ENCODE results near the gene SLIT3. TPM values are rescaled to one million over a fixed set of nuclear protein-coding genes. Genes with fewer than 3 reads are reported as not detected.
A peak's percentile ranks its signal among the peaks of the same experiment; 100 is the strongest.

The SLIT3 gene
- total RNA-seq, 2 donors from 2014 or later = 6.6 to 6.7 TPM

DNA sequence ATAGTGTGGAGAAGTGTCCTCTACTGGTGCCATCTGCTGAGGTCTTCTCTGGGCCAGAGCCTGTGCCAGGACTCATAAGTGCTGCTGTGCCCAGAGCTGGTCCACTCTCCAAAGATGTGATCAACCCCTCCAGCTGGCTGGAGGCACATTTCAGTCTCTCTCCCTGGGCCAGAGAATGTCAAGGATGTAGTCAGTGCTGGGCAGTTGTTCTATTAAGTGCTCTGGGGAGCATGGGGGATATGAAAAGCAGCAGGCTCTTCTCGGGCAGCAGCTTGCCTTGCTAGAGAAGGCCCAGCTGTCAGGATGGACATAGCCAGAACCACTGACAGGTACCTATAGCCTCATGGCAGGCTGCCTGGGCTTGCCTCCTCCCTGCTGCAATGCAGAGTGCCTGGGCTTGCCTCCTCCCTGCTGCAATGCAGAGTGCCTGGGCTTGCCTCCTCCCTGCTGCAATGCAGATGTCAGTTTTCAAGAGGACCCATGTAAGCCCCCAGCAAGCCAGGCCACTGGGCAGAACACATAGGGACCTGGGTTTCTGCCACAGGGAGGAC, 564.6 kb downstream of the SLIT3 start:
- Histone ChIP-seq H3K9me3 (no peaks in the 10 kb centered on the region), H3K36me3 (replicated peaks in 1 of 2; ENCODE audit: insufficient read depth in 1 of 2, low read depth in 2 of 2) (no peaks in the 10 kb centered on the region), H3K4me1 (no peaks in the 10 kb centered on the region), H3K4me3 (no peak overlapping the region), H3K27me3 (no peaks in the 10 kb centered on the region), H3K27ac (no peak overlapping the region)
- TF ChIP-seq, protein P1, sequence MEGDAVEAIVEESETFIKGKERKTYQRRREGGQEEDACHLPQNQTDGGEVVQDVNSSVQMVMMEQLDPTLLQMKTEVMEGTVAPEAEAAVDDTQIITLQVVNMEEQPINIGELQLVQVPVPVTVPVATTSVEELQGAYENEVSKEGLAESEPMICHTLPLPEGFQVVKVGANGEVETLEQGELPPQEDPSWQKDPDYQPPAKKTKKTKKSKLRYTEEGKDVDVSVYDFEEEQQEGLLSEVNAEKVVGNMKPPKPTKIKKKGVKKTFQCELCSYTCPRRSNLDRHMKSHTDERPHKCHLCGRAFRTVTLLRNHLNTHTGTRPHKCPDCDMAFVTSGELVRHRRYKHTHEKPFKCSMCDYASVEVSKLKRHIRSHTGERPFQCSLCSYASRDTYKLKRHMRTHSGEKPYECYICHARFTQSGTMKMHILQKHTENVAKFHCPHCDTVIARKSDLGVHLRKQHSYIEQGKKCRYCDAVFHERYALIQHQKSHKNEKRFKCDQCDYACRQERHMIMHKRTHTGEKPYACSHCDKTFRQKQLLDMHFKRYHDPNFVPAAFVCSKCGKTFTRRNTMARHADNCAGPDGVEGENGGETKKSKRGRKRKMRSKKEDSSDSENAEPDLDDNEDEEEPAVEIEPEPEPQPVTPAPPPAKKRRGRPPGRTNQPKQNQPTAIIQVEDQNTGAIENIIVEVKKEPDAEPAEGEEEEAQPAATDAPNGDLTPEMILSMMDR (IDR thresholded peaks at IDR 0.05) = no peak
- TF ChIP-seq POLR2A (IDR thresholded peaks at IDR 0.05) = no peak
- DNase-seq = no peak
- no peak for ATAC-seq
- 63% methylated on average over 1 of the region's 1 CpG; no CpG with 5 or more reads in 1 of the 2 donors for WGBS, 2 donors
- intact Hi-C loops (cut with DNase I) = no loop called here

DNA sequence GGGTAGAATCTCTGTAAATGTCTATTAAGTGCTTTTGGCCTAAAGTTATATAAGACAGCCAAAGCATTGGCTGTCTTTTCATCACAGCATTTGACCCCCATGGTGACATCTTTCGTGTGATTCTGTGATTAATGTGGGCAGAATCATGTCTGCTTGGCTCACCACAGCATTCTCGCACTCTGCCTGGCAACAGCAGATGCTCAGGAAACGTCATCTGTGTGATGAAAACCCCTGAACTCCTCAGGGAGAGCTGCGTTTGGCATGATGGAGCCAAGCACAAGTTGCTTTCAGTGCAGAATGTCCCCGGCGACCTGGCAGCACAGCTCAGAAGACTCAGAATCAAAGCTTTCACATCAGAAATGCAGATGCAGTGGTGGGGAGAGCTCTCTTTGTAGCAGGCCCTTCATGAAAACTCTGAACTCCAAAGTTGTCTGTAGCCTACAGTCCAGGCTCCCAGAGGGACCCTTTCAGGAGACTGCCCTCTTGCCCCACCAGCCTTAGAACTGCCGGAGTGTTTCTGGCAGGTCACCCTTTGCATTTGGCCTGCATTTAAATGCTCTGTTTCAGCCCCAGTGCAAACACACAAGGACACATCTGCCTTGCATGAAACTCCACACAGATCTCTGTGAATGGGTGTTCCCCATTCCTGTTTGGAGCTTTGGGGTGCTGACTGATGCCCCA, 566.2 kb downstream of the SLIT3 start:
- no peak for TF ChIP-seq POLR2A (IDR thresholded peaks at IDR 0.05)
- TF ChIP-seq, protein P1 (IDR thresholded peaks at IDR 0.05) = no peak
- ATAC-seq (no peak), DNase-seq (peak in 3 of 4 donors; percentile 20 to 24 (median 22))
- H3K4me1 ChIP-seq = no peaks in the 10 kb centered on the region
- WGBS, 2 donors = 53 to 59% methylated on average over 6 to 7 of the region's 7 CpGs
- no peaks in the 10 kb centered on the region for H3K27me3 ChIP-seq
- no peak overlapping the region for H3K27ac ChIP-seq
- H3K9me3 ChIP-seq = no peaks in the 10 kb centered on the region
- H3K36me3 ChIP-seq (replicated peaks in 1 of 2; ENCODE audit: insufficient read depth in 1 of 2, low read depth in 2 of 2) = no peaks in the 10 kb centered on the region
- intact Hi-C loops (cut with DNase I) = no loop called here
- H3K4me3 ChIP-seq = no peak overlapping the region

DNA sequence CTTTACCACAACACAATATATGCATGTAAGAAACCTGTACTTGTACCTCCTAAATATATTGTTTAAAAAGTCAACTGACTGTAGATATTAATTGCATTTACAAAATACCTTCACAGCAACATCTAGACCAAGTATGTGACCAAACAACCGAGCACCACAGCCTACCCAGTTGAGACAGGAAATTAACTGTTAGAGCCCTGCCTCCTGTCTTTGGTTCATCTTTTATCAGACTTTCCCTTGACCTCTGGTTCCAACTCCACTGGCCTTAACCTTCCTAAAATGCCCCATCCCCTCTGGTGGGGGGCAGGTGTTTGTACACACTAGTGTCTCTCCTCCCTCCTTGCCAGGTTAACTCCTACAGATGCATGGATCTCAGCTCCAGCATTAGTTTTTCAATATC, 566.8 kb downstream of the SLIT3 start:
- no peaks in the 10 kb centered on the region for H3K4me1 ChIP-seq
- no peaks in the 10 kb centered on the region for H3K9me3 ChIP-seq
- WGBS, 2 donors = 28 to 53% methylated on average over 1 of the region's 1 CpG
- no peak for DNase-seq
- ATAC-seq = no peak
- no peak for TF ChIP-seq POLR2A (IDR thresholded peaks at IDR 0.05)
- TF ChIP-seq, protein P1 (IDR thresholded peaks at IDR 0.05) = no peak
- H3K27me3 ChIP-seq = no peaks in the 10 kb centered on the region
- H3K4me3 ChIP-seq = no peak overlapping the region
- intact Hi-C loops (cut with DNase I) = no loop called here
- no peak overlapping the region for H3K27ac ChIP-seq
- no peaks in the 10 kb centered on the region for H3K36me3 ChIP-seq (replicated peaks in 1 of 2; ENCODE audit: insufficient read depth in 1 of 2, low read depth in 2 of 2)

DNA sequence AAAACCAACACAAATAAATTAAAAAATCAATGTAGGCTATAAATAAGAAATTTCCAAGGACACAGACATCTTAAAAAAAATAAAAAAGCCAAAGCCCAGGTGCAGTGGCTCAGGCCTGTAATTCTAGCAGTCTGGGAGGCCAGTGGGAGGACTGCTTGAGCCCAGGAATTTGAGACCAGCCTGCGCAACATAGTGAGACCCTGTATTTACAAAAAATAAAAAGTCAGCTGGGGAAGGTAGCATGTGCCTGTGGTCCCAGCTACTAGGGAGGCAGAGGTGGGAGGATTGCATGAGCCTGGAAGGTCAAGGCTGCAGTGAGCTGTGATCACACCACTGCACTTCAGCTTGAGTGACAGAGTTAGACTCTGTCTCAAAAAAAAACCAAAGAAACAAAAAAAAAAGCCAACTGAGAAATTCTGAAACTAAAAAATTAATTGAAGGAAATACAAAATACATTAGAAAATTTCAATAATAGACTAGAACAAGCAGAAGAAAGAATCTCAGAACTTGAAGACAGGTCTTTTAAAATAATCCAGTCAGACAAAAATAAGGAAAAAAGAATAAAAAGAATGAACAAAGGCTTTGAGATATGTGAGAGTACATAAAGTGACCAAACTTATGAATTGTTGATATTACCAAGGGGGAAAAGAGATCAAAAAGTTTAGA, 572.3 kb downstream of the SLIT3 start:
- WGBS, 2 donors = 89 to 100% methylated on average over 1 of the region's 1 CpG
- Histone ChIP-seq H3K36me3 (replicated peaks in 1 of 2; ENCODE audit: insufficient read depth in 1 of 2, low read depth in 2 of 2) (no peaks in the 10 kb centered on the region), H3K27ac (no peak overlapping the region), H3K9me3 (no peaks in the 10 kb centered on the region), H3K4me1 (no peaks in the 10 kb centered on the region), H3K27me3 (no peaks in the 10 kb centered on the region), H3K4me3 (no peak overlapping the region)
- DNase-seq = no peak
- ATAC-seq = no peak
- TF ChIP-seq, protein P1 (IDR thresholded peaks at IDR 0.05) = no peak
- TF ChIP-seq POLR2A (IDR thresholded peaks at IDR 0.05) = no peak
- intact Hi-C loops (cut with DNase I) = no loop called here
